CD4-positive, alpha-beta T cell treated with Interleukin-1 beta for 1 hour (primary cell): ENCODE results near the gene MYO1D.

Source experiments
- DNase-seq, 2 donors: peaks; one replicate each; pipeline ENCODE4 v3.0.0-alpha.2; 2020 to 2022

Gene MYO1D

DNA sequence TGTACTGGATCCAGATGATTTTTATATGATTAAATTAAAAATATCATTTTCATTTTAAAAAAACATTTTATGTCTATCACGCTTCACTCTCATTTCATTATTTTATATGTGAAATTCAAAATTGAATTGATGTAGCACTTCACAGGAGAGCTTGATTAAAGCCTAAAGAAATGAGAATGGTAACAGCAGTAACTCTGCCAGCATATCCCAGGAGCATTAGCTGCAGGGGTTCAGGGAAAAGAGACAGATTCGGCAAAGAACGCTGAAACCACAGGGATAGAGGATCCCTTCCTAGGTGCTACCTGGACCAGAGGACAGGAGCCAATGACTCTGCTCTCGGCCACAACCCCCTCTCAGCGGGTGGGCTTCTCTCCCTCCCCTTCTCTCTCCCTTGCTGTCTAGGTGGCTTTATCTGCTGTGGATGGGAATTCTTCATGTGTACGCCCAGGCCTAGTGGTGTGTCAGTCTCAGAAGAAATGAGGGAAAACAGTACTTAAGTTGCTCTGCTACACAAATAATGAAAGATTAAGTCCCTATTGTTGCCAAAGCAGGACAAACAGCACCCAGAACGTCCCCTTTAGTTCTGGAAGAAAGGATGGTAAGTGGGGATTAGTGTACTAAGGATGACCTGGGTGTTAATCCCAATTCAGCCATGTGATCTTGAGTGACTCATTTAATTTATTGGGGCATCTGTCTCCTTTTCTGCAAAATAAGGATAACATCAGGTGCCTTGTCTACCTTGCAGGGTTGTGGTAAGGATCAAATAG, 266.9 kb downstream of the MYO1D start:
- DNase-seq: no peak

GRCh38 chr17:32609085-32609484, 267.8 kb downstream of the MYO1D start:
- DNase-seq: peak; percentile 75 to 78

- no peak for DNase-seq
Observed at GRCh38 chr17:32608267-32608666, 268.7 kb downstream of the MYO1D start.

- no peak for DNase-seq
Observed at GRCh38 chr17:32604966-32605365, 272.0 kb downstream of the MYO1D start.

GRCh38 chr17:32602396-32602795, 274.5 kb downstream of the MYO1D start:
- no peak for DNase-seq

DNA sequence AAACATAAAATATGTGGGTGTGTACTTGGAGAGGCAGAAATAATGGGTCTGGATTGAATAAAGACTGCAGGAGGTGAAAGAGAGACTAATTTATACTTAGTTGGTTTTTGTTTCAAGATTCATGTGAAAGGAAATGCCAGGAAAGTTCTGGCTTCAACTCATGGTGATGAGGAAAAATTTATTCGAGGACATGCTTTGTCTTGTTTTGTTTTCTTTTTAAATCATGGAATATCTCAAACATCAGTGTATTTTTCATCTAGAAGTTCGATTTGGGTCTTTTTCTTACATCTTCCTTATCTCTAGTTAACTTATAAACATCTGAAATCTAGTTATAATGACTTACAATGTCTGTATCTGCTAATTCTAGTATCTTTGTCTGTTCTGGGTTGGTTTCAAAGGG, 275.1 kb downstream of the MYO1D start:
- DNase-seq: no peak

- DNase-seq: no peak
Observed at GRCh38 chr17:32596628-32597027, 280.3 kb downstream of the MYO1D start.

DNA sequence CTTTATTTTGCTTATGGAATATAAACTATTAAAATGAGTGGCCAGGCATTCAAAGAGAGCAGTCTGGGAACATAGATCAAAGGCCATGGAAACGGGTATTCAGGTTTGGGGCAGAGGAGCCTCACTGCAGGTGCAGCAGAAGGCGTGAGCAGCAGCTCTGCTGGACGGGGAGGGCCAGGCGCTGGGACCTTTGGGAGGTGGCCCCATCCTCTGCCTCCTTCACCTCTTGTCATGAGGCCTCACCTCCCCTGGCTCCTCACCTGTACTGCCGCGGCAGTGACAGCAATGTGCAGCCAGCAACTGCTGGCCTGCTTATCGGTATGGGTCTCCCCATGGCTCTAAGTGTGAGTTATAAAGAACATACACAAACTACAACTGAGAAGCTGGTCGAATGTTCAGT, 280.7 kb downstream of the MYO1D start:
- DNase-seq: no peak

DNA sequence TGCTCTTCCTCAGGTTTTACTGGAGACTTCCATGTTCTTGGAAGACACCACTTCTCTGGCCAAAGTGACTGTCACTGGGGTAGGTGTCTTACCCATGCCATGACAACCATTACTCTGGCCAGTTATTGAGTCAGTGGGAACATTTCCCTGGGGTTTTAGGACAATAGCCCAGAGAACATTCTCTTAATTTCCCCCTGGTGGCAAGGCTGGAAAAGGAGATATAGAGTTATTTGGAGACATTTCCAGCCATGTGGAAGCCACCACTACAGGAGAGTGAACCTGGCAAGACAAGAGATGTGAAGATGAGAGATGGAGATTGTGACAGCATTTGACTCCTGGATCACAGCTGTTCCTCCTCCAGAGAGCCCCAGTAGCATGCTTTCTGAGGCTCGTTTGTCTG, 283.9 kb downstream of the MYO1D start:
- DNase-seq: no peak

- DNase-seq: no peak
Observed at GRCh38 chr17:32591405-32591804, 285.5 kb downstream of the MYO1D start.

GRCh38 chr17:32590974-32591373, 285.9 kb downstream of the MYO1D start:
- DNase-seq: no peak

GRCh38 chr17:32588982-32589381, 287.9 kb downstream of the MYO1D start:
- DNase-seq: no peak

DNA sequence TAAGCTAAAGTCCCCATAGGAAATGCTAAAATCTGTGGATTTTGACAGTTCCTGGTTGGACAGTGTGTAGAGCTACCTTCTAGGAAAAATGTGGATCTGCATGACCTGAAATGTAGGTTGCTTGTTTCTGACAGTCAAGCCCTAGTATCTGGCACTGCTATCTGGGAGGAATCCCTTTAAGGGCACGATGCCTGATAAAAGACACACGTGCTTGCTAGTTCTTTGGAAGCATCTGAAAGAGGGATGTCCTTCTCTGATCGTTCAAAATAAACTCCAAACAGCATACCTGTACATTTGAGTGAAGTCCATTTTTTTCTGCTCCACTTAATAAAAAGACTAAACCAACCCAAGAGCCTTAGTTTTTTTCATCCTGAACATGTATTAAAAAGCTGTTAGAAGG, 288.8 kb downstream of the MYO1D start:
- DNase-seq: no peak

DNA sequence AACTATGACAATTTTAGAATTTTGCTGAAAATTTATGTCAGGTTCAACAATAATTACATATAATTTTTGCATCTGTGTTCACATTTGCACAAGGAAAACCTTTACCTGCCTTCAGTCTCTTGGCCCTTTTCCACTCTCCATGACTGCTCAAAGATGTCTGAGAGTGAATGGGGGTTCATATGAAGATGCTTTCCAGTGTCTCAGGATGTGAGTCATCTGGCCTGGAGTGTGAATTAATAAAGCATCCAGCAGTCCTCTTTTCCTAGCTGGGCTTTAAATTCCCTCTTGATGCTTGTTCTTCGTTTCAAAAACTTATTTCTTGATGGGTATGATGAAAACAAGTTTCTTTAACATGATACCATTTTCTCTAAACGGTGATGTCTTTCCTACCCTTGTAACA, 290.3 kb downstream of the MYO1D start:
- no peak for DNase-seq

DNA sequence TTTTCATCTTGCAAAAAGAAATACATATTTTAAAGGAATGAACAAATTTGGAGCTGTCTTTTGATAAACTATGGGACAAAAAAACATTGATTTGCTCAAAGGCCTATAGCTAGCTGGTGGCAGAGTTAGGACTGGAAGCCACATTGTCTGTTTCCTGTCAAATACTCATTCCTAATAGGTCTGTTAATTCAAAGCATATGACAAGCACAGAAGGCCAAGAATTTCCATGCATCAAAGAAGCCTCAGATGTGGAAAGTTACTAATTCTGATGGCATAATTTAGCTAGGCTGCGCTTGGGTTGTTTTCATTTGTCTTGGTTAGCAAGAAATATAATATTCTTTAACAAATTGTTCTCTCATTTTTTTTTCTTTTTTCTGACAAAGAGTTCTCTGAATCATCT, 292.1 kb downstream of the MYO1D start:
- DNase-seq: no peak

DNA sequence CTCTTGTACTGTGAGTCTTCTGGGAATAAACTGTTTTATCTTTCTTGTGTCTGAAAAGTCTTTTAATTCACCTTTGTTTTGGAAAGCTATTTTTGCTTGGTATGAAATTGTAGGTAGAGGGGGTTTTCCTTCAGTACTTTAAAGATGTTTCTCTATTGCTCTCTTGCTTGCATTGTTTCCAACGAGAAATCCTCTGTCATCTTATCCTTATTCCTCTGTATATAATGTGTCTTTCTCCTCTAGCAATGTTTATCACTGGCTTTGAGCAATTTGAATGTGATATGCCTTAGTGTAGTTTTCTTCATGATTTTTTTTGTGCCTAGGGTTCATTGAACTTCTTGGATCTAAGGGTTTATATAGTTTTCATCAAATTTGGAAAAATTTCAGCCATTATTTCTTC, 293.9 kb downstream of the MYO1D start:
- no peak for DNase-seq

DNA sequence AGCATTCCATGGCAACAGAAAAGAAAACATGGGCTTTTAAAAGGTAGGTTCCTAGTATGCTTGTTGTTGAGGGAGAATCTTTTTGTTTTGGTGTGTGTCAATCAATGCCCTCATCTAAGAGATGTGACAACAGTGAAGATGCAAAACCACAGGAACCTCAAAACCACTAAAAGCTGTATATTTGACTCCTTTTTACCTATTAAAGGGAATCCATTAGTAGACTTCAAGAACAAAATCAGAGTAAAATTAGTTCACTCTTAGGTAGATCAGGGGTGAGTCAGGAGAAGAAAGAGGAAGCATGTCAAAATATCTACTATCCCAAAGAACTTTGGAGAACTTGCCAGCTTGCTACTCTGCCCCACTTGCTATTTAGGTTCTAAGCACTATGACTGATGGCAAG, 301.1 kb downstream of the MYO1D start:
- DNase-seq: peak in 1 of 2 donors; percentile 16

GRCh38 chr17:32570081-32570396, 306.9 kb downstream of the MYO1D start:
- no peak for DNase-seq

DNA sequence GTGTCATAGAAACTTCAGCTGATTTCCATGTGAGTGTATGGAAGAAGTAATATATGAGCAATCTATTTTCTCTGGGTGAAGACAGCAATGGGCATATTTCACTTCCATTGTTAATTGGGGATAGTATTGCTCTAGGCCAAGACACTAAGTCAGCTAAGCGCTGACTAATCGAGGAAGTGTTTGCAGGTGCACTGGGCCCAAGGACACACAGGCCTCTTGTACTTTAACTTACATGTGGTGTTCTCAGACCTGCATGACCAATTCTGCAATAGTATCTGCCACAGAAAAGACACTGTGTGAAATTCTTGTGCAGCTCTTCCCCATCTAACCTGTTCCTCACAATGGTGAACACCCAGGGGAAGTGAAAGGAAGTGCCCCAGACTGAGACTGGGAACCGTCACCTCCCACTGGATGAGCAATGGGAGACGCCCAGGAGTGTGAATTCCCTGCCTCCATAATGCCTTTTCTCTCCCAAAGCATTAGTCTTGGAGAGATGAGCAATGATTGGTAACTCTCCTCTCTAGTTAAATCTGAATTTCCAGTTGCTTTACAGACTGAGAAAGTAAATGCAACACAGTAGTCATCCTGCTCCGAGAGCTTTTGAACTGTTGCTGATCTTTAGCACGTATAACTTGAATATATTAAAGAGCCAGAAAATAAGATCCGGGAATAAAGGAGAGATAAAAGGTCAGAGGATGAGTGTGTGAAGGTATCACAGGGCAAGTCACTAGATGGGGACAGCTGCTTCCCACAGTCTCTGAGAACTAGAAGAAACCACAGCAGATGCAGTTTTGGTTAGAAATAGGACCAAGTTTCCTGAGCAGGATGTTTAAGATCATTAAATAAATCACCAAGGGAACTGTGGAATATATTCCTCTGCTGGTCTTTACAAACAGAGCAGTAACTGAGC, 307.5 kb downstream of the MYO1D start:
- DNase-seq: no peak

- no peak for DNase-seq
Observed at GRCh38 chr17:32568705-32569104, 308.2 kb downstream of the MYO1D start.

DNA sequence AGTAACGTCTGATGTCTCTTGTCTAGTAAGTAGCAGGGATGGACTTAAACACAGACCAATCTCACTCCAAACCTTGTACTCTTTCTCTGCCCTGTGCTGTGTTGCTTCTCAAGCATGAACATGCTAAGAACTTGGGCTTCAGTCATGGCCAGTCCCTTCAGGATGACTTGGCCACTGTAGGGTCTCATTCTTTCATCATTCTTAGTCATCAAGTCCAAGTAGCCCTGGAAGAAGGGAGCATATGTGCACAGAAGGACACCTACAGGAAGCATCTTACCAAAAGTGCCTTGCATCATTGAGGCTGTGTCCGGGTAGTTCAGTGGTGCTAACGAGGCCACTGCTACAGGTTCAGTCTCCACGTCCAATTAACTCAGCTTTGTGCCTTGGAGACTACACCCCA, 309.4 kb downstream of the MYO1D start:
- no peak for DNase-seq

- no peak for DNase-seq
Observed at GRCh38 chr17:32567086-32567485, 309.8 kb downstream of the MYO1D start.

DNA sequence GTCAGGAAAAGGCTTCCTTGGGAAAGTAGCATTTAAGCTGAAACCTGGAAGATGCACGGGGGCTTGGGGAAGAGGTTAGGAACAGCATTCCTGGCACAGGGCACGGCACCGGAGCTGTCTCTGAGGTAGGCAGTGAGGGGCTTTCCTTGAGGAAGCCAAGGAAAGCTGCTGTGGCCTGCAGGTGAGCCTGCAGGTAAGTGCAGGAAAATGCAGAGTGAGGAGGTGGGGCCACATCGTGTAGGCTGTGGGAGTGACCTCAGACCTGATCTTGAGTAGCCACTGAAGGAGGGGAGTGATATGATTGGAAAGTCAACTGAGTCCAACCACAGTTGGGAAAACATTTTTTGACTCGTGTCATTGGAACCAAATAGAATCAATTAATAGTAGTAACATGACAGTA, 310.6 kb downstream of the MYO1D start:
- DNase-seq: no peak

GRCh38 chr17:32565401-32565800, 311.5 kb downstream of the MYO1D start:
- DNase-seq: no peak
